Daoy (cell line): Measurements from ENCODE around the gene MINDY4. TPM values are rescaled to one million over a fixed set of nuclear protein-coding genes. Genes with fewer than 3 reads are reported as not detected.

Experiments used
- DNase-seq: peaks from one replicate; pipeline ENCODE4 v3.0.0-alpha.2; 2015; ENCODE audit warnings: low read depth
- total RNA-seq: library from RNA; depleted of rRNA; stranded (reverse); fragments of >200 nt; shearing (Covaris generic); gene quantifications from 2 replicates; pipeline ENCODE4 v1.2.3, GENCODE V29; 2014

The MINDY4 gene
- total RNA-seq, 1 experiment from 2014 or later, result 12.1 TPM

DNA sequence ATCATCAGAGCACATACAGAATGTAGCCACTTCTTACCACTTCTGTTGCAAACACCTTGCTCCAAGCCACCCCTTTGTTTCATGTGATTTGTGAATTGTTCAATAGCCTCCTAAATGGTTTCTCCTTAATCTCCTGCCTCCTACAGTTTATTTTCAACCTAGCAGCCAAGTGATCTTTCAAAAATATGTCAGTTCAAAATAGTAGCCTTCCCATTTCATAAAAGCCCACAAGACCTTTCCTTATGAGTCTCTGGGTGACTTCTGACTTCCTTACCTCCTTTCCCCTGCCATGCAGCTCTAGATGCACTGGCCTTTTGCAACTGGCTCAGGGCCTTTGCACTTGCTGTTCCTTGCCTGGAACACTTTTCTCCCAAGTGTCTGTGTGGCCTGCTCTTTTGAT is 4.8 kb downstream of the MINDY4 start:
- DNase-seq, result no peak

DNA sequence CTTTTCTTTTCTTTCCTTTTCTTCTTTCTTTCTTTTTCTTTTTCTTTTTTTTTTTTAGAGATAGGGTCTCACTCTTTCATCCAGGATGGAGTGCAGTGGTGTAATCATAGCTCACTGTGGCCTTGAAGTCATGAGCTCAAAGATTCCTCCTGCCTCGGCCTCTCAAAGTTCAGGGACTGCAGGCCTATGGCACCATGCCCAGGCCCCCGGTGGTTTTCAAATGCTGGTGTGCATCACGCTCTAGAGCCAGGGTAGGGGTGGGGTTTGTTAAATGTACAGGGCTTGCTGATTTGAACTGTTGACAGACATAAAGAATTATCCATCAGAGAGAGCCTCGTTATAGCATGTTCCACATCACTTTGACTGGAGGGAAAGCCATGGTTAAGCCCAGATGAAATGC is 5.8 kb downstream of the MINDY4 start:
- no peak for DNase-seq

DNA sequence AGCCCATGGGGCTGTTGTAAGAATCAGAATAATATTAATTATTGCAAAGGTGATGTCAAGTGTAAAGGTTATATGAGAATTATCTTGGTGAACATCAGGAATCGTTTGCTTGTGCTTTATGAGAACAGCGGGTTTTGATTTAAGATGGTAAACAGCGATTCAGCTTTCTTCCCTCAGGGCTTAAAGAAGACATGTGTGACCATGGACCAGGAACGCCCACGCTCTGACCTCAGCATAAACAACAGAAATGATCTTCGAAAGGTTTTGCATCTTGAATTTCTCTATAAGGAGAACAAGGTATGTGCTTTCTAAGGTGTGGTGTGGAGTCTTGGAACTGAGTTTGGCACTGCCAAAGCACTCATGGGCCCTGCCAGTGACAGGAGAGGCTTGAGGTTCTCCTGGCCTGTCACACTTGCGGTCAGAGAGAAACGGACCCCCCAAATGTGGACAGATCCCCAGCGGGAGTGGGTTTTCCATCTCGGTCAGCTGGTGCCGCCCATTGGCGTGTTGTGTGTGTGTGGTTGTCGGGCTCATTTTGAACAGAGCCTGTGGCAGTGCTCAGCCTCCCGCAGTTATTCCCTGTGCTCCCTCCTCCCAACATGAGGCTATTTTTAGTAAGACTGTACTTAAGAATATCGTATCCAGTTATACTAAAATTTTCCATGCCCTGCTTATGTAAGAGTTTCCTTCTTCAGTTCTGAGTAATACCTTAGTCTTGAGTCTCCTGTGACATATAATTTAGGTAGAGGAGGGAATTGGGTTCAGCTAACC is 7.2 kb downstream of the MINDY4 start:
- DNase-seq, result no peak

DNA sequence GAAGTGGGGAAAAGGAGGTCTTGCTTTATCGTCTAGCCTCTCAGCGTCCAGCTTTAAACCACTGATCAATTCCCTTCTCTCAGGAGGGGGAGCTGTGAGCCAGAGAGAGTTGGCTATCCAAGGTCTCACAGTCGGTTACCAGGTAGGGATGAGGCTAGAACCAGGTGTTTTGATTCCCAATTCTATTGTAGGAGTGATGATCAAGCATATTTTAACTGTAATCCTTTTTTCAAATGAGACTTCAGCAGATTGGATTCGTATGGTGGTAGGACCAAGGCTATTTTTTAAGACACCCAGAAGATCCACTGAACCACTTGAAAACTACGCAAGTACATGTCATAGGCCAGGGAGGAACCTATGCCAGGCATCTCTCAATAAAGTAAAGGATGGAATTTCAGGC is 8.4 kb downstream of the MINDY4 start:
- no peak for DNase-seq

DNA sequence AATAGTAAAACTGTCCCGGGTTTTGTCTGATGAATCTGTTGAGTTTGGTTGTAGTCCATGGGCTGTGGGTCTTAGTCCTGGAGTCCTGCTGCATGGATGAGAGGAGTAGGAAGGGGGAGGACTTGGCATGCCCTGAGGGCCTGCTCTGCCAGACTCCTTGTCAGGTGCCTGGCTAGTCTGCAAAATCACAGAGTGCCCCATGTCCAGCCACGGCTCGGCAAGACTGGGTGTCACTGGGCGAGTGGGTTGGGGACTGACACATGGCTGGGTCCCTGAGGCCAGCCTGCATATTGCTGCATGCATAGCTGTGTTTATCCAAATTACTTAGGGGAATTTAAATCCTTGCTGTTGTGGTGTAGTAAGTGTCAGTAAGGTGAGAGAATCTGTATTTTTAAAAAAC is 9.7 kb downstream of the MINDY4 start:
- DNase-seq, result no peak

DNA sequence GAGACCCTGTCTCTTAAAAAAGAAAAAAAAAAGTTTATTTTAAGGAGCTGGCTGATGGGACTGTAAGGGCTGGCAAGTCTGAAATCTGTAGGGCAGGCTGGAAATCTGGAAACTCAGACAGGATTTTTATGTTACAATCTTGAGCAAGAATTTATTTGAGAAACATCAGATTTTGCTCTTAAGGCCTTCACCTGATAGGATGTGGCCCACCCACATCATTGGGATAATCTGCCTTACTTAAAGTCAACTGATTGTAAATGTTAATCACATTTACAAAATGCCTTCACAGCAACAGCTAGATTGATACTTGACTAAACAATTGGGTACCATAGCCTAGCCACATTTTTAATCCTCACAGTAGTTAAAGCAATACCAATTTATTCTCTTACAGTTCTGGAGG is 11.5 kb downstream of the MINDY4 start:
- no peak for DNase-seq

DNA sequence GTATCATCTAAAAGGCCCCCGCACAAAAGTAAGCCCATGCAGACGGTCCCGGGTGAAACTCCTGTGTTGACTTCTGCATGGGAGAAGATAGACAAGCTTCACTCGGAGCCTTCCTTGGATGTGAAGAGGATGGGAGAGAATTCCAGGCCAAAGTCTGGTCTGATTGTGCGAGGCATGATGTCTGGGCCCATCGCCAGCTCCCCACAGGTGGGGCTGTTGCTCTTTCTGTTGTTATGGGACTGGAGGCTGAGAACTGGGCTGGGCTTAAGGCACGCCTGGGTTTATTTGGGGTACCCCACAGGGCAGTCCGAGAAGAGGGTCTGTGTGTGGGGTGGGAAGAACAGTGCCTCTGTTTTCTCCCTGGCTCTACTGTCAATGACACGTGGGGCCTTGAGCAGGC is 14.6 kb downstream of the MINDY4 start:
- DNase-seq, result no peak

DNA sequence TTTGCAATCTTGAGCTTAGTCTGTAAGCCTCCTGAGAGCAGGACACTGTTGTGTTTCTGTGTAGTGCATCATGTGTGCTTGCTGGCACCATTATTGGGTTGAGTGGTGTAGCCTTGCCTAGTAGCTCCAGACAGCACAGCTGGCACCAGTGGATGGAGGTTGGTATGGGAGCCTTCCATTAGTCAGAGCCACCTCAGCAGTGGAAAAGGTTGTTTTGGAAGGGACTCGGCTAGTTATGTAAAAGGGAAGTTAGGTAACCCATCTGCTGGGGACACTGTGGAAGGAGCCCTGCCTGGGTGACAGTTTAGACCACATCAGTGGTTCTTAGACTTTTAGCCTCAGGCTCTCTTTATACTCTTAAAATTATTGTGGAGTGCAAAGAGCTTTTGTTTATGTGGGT is 16.3 kb downstream of the MINDY4 start:
- DNase-seq, result no peak

DNA sequence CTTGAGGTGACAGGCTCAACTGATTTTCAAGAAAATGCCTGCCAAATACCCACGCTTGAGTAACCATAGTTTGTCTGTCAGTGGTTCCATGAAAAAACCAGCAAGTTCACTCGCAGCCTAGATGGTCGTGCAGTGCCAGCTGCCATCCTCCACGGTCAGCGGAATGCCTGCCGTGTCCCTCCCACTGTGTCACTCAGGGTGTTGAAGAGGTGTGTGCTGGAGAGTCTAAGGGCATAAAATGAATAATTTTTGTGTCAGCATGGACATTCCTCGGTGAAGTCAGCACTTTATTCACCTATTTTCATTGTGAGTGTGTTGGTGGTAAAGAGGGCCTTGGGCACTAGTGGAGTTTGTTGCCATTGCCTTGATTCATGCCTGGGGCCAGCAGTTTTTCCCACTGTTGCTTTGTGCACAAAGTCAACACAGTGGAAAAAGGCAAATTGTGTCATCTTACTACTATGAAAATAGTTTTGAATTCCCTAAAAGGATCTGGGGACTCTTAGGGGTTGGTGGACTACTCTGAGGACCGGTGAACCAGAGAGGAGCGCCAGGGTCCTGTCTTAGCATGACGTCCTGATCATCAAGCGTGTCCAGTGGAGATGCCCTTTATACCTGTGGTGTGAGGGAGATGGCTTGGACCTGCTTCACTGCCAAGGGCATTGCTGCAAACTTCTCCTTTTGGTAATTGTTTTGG is 17.6 kb downstream of the MINDY4 start:
- DNase-seq, result no peak

DNA sequence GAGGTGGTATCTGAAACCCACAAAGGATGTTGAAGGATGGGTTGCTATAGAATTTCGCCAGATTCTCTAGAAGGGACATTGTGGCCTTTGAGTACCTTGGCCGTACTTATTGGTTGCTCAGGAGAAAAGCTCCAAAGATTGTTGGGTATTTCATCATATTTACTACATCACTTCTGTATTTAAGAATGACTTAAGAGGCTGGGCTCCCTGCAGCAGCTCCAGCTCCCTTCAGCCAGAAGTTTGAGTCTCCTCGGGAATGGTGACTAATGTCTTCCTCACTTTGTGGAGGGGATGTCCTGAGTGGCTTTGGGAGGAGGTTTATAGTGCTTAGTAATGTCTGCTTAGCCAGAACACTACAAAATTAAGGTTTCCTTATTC is 18.1 kb downstream of the MINDY4 start:
- DNase-seq, result peak; percentile 76

DNA sequence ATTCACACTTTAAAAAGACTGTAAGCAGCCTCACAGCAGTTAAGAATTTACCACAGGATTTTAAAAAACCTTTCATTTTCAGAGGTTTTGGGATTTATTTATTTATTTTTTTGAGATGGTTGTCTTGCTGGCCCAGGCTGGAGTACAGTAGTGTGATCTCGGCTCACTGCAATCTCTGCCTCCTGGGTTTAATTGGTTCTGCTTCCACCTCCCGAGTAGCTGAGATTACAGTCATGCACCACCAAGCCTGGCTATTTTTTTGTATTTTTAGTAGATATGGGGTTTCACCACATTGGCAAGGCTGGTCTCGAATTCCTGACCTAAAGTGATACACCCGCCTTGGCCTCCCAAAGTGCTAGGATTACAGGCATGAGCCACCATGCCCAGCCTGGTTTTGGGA is 19.1 kb downstream of the MINDY4 start:
- no peak for DNase-seq

DNA sequence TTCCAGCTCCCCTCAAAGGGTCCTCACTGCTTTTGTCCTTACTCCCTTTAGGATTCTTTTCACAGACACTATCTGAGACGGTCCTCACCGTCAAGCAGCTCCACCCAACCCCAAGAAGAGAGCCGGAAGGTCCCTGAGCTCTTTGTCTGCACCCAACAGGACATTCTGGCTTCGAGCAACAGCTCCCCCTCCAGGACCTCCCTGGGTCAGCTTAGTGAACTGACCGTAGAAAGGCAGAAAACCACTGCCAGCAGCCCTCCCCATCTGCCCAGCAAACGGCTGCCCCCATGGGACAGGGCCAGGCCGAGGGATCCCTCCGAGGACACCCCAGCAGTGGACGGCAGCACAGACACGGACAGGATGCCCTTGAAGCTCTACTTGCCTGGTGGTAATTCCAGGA is 19.9 kb downstream of the MINDY4 start:
- no peak for DNase-seq

DNA sequence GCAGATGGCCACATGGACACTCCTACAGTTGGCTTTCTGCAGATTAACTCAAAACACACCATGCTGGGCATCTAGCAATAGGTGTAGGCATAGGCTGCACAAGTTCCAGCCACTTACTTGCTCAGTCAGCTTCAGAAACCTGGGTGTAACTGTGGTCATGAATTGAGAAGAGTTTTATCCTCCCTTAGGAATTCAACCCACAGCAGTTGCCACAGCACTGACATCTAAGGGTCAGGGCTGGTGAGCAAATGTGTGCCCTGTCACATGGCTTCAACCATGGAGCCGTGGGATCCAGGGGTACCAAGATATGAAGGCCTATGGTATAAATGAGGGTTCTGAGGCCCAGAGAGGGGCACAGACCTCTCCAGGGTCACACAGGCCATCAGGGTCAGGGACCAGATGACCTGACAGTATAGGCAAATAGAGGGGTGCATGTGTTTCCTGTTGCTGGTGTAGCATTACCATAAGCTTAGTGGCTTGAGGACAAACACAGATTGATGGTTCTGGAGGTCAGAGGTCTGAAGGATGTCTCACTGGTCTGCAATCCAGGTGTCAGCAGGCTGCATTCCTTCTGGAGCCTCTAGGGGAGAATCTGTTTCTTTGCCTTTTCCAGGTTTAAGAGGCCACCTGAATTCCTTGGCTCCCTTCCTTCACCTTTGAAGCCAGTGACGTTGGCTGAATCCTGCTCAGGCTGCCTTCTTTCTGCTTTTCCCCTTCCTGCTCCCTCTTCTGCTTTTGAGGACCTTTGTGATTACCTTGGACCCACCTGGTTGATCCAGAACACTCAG is 24.1 kb downstream of the MINDY4 start:
- no peak for DNase-seq

DNA sequence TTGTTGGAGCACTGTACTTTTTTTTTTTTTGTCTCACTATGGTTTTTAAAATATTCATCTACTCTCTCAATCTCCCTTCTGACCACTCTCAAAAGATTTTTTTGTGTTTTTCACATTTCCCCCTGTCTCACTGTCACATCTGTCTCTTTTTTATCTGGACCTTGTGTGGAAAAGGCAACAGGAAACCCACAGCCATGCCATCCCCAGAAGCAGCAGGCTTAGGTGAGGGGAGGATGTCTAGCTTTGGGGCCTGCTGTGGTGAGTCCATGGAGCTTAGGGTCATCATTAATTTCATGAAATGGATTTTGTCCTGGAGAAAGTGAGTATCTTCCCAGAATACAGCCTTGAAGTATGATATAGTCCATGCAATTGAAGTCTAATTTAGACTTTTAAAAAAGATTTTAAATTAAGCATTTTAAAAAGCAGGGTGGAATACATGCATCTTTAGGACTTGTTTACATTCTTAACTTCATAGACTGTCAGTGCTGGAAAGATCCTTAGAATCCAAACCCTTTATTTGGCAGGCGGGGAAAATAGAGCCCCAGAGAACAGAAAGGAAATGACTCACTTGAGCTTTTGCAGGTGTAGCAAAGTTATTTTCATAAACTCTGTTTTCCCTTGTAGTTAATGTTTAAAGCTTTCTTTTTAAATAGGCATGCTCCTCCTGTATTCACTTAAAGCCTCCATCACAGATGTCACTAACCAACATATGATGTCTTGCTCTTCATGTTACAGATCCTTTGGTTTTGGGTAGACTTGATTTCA is 25.1 kb downstream of the MINDY4 start:
- peak; percentile 55 for DNase-seq

DNA sequence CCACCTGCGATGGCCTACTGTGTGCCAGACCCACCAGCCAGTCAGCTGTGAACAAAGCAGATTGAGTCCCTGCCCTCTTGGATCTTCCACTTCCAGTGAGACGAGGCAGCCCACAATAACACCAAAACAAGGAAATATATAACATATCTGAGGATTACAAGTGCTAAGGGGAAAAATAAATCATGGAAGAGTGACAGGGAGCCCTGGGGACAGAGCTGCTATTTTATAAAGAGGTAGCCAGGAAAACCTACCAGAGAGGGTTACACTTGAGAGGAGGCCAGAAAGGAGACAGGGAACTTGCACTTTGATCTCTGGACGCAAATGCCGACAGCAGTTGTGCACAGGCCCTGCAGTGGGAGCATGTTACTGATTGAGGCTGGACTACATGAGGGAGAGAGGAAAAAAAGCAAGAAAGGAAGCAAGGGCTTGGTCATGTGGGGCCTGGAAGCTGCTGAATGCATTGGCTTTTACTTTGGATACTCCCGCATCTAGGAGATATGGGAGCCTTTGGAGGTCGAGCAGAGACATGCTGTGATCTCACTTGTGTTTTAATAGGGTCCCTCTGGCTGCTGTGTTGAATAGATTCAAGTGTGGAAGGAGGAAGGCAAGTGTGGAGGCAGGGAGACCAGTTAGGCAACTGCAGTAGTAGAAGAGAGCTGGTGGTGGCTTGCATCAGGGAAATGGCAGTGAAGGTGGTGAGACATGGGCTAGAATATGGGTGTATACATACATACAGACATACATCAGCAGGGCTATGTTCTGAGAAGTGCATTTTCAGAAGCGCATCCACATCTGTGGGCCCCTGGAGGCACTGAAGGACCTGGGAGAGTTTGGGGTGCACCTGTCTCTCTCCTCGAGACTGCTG is 26.2 kb downstream of the MINDY4 start:
- no peak for DNase-seq

DNA sequence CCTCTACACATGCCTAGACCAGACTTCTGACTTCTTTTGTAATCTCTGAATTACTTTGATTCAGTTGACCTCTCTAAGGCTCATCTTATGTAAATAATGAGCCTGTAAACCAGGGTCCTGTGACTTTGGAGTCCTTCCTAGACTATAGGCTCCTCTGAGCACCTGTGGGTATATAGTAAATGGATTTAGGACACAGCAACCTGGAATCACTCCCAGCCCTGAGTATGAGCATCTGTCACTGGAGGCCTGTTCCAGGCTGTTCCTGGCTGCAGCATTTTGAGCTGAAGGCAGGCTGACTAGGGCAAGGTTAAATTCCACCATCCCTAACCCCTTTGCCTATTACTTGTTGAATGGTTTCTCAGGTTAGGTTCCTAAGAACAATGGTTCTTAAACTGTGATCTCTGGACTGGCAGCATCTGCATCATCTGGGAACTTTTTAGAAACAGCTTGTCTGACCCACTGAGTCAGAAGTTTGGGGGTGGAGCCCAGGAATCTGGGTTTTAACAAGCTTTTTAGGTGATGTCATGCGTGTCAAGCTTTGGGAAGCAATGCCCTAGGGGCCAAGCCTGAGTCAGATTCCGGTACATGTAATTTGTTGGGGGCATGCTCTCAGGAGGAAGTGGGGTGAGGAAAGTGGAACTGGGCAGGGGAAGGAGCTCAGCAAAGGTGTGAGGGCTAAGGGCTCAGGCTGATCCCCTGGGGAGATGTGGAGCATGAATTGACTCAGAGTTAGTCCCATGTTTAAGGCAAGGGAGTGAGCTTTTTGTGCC is 28.2 kb downstream of the MINDY4 start:
- DNase-seq, result peak; percentile 99

DNA sequence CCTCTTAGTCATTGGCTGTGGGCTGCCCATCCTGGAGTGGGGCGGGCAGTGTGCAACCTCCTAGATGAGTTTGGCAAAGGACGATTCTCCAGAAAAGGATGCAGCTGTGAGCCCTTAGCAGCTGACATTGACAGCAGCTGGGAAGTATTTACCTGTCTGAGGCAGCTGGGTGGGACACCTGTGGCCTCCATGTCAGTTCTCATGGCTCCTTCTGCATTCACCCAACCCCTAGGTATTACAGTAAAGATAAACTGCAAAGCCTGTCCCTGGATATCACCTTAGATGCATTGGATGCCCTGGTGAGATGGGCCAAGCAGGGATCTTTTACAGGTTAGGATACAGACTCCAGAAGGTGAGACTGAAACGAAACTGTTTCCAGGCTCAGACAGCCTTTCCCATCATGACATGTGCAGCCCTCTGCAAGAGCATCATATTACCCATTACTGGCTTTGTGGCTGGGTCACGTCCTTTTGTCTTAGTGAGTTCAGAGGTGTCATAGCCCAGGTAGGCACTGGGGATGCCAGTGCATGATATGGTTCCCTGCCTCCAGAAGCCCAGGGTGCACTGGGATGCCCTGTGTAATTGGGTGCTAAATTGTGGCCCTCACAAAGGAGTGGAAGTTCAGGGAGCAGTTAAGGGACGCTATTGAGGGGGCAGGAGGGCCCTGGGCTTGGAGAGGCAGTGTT is 28.9 kb downstream of the MINDY4 start:
- DNase-seq, result peak; percentile 33

DNA sequence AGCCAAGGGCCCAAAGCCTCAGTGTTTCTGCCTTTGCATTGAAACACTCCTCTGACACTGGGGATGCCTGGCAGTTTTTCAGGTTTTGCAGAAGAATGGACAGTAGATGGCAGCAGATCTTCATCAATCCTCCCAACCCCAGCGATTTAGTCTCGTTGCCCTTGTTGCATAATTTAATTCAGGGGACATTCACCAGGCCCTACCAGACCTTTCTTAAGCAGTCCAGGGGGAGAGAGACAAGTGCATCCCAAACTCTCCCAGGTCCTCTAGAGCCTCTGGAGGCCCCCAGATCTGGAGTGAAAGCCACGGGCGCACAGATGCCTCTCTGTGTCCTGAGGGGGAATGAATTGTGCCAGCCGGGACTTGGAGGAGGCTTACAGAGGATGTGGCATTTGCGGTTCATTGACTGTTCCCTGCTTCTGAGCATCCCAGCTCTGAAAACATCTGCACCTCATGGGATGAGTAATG is 29.6 kb downstream of the MINDY4 start:
- DNase-seq, result peak; percentile 91

DNA sequence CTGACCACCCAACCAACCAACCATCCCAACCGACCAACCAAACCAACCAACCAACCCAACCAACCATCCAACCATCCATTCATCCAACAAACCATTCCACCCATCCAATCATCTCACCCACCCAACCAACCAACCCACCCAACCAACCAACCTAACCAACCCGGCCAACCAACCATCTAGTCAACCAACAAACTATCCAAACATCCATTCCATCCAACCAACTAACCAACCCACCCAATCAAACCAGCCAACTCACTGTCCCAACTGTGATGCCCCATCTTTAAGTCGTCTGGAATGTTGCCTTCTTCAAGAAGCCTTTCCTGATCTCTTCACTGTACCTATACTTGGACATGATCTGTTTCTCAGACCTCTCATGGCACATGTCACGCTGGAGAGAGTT is 31.6 kb downstream of the MINDY4 start:
- DNase-seq, result no peak
